K562 (cell line): ENCODE data around the gene IFI6. TPM values are rescaled to one million over a fixed set of nuclear protein-coding genes. Genes with fewer than 3 reads are reported as not detected.

Experiments
- ATAC-seq: fragments of 200-7000 bp; cut with Tn5 transposase; 3 replicates; pipeline ENCODE4 v1.9.1; 2020; ENCODE audit warnings: moderate library complexity
- BruUV-seq: library from RNA; stranded (reverse); fragments of 400-500 nt; replicated peaks from 2 replicates; lab custom pipeline; 2021; lab: Mats Ljungman, UMichigan
- CTCF ChIA-PET: fragments of 300-600 bp; formaldehyde crosslinking; extraction: SDS; loops from one replicate; lab custom pipeline; 2021; ENCODE audit warnings: low intra/inter-chr PET ratio; lab: Yijun Ruan, JAX
- POLR2A ChIA-PET: fragments of 300-600, 350-650 bp; sonication (Branson Sonifier 250); formaldehyde crosslinking; extraction: SDS; loops from one replicate; lab custom pipeline; 2021; ENCODE audit warnings: antibody characterized with exemption, inconsistent platforms; lab: Yijun Ruan, JAX
- DNase-seq, 4 experiments: peaks; one replicate each; pipeline versions ENCODE4 v3.0.0 to v3.0.0-alpha.2; 2011 to 2018; ENCODE audit warnings: low spot score in 3 of 4, mixed read lengths in 3 of 4; ENCODE audit errors: extremely low read depth in 1 of 4
- FAIRE-seq: peaks from 2 replicates; lab custom pipeline; 2011; peaks lifted over from hg19 to GRCh38; lab: Jason Lieb, UNC
- H2AFZ ChIP-seq: 2 replicates; pipeline ENCODE4 v1.6.0; 2011; ENCODE audit warnings: low read depth, low read length, control low read depth, inconsistent platforms
- H3K27ac ChIP-seq: fragments of 200-600 bp; 3 replicates; pipeline ENCODE4 v1.8.0; 2011; ENCODE audit warnings: low read depth, mild to moderate bottlenecking, control low read depth, inconsistent platforms, low read length, moderate library complexity, mixed read lengths; ENCODE audit errors: extremely low read depth
- H3K27me3 ChIP-seq, 2 experiments: fragments of 300-600 bp in 1 of 2; 2 replicates in 1 of 2; 3 replicates in 1 of 2; pipeline versions ENCODE4 v1.6.0 to v1.8.0; 2011; ENCODE audit warnings: inconsistent platforms in 2 of 2, low read length in 2 of 2, mild to moderate bottlenecking in 1 of 2, mixed read lengths in 1 of 2, moderate library complexity in 1 of 2; ENCODE audit not compliant: control insufficient read depth in 2 of 2, insufficient read depth in 2 of 2
- H3K36me3 ChIP-seq: fragments of 300-600 bp; 3 replicates; pipeline ENCODE4 v1.8.0; 2011; ENCODE audit warnings: mild to moderate bottlenecking, low read length, inconsistent platforms; ENCODE audit not compliant: control insufficient read depth, insufficient read depth
- H3K4me1 ChIP-seq, 2 experiments: fragments of 200-600 bp in 1 of 2; replicated peaks in 1 of 2; 2 replicates in 1 of 2; 3 replicates in 1 of 2; pipeline versions ENCODE4 v1.5.1 to v1.8.0; 2011; ENCODE audit warnings: inconsistent platforms in 2 of 2, low read length in 2 of 2, mild to moderate bottlenecking in 1 of 2, mixed read lengths in 1 of 2, moderate library complexity in 1 of 2; ENCODE audit not compliant: control insufficient read depth in 2 of 2, insufficient read depth in 2 of 2
- H3K4me2 ChIP-seq: 2 replicates; pipeline ENCODE4 v1.6.1; 2011; ENCODE audit warnings: low read length, control low read depth, inconsistent platforms, mixed read lengths; ENCODE audit not compliant: insufficient read depth
- H3K4me3 ChIP-seq: fragments of 200-600 bp; sonication (generic), shearing (Covaris generic); 2 replicates; pipeline ENCODE4 v1.5.1; 2016; ENCODE audit warnings: control low read depth, inconsistent platforms
- H3K79me2 ChIP-seq: fragments of 200-600 bp; 3 replicates; pipeline ENCODE4 v1.8.0; 2011; ENCODE audit warnings: low read length, inconsistent platforms; ENCODE audit not compliant: control insufficient read depth, insufficient read depth
- H3K9ac ChIP-seq, 2 experiments: 2 replicates each; pipeline versions ENCODE4 v1.6.0 to v1.6.1; 2011; ENCODE audit warnings: low read depth in 2 of 2, low read length in 2 of 2, control low read depth in 1 of 2, inconsistent platforms in 1 of 2, mild to moderate bottlenecking in 1 of 2, mixed read lengths in 1 of 2; ENCODE audit not compliant: insufficient read depth in 1 of 2
- H3K9me1 ChIP-seq: one replicate; pipeline ENCODE4 v1.6.0; 2011; ENCODE audit warnings: inconsistent platforms, mild to moderate bottlenecking, low read length, moderate library complexity; ENCODE audit not compliant: control insufficient read depth, insufficient read depth
- H3K9me3 ChIP-seq: replicated peaks from 2 replicates; pipeline ENCODE4 v1.5.1; 2011; ENCODE audit warnings: low read depth, low read length, inconsistent platforms; ENCODE audit not compliant: control insufficient read depth, insufficient read depth
- H4K20me1 ChIP-seq: replicated peaks from 2 replicates; pipeline ENCODE4 v1.6.1; 2011; ENCODE audit warnings: low read length, inconsistent platforms, mixed read lengths; ENCODE audit not compliant: control insufficient read depth, insufficient read depth
- BRCA1 ChIP-seq, 2 experiments: fragments of 450-650 bp in 1 of 2; sonication (generic) in 1 of 2; formaldehyde crosslinking in 1 of 2; IDR thresholded peaks; 2 replicates each; pipeline versions ENCODE4 v1.5.0 to v1.6.1; 2017 to 2020; ENCODE audit warnings: mild to moderate bottlenecking in 1 of 2, missing genetic modification reagents in 1 of 2
- DPF2 ChIP-seq: fragments of 450-650 bp; IDR thresholded peaks from 2 replicates; pipeline ENCODE4 v1.6.1; 2016
- EHMT2 ChIP-seq: fragments of 450-650 bp; IDR thresholded peaks from 2 replicates; pipeline ENCODE4 v1.6.1; 2018; ENCODE audit warnings: antibody characterized with exemption
- ETV5 ChIP-seq: sonication (generic); formaldehyde crosslinking; IDR thresholded peaks from 2 replicates; pipeline ENCODE4 v1.4.0; 2020; ENCODE audit warnings: low read depth, mild to moderate bottlenecking, missing genetic modification reagents
- HDAC2 ChIP-seq: fragments of 450-650 bp; IDR thresholded peaks from 2 replicates; pipeline ENCODE4 v1.6.1; 2016; ENCODE audit warnings: mild to moderate bottlenecking
- LCOR ChIP-seq: sonication (generic); formaldehyde crosslinking; IDR thresholded peaks from 2 replicates; pipeline ENCODE4 v1.8.0; 2022; ENCODE audit warnings: mild to moderate bottlenecking, missing genetic modification reagents
- MCM5 ChIP-seq: fragments of 450-650 bp; IDR thresholded peaks from 2 replicates; pipeline ENCODE4 v1.6.1; 2016; ENCODE audit warnings: low read depth
- PHB2 ChIP-seq: fragments of 450-650 bp; IDR thresholded peaks from 2 replicates; pipeline ENCODE4 v1.6.1; 2017; ENCODE audit warnings: low read depth
- POLR2G ChIP-seq: fragments of 200-400 bp; formaldehyde crosslinking; IDR thresholded peaks from 2 replicates; pipeline ENCODE4 v1.6.1; 2017; ENCODE audit warnings: low read depth, mild to moderate bottlenecking, antibody characterized with exemption, low read length, moderate library complexity
- POLR3A ChIP-seq: IDR thresholded peaks from 2 replicates; pipeline ENCODE4 v1.6.1; 2011; ENCODE audit warnings: borderline replicate concordance, mild to moderate bottlenecking, moderate library complexity; ENCODE audit not compliant: insufficient read length, insufficient read depth; ENCODE audit errors: extremely low read depth
- SMARCA5 ChIP-seq: fragments of 450-650 bp; IDR thresholded peaks from 2 replicates; pipeline ENCODE4 v1.6.1; 2016
- SRSF1 ChIP-seq: fragments of 200-400 bp; formaldehyde crosslinking; IDR thresholded peaks from 2 replicates; pipeline ENCODE4 v1.6.1; 2017; ENCODE audit warnings: mild to moderate bottlenecking, low read depth, low read length, moderate library complexity
- ZNF316 ChIP-seq: fragments of 450-650 bp; IDR thresholded peaks from 2 replicates; pipeline ENCODE4 v1.6.1; 2016
- ZNF444 ChIP-seq: fragments of 250-450 bp; sonication (Bioruptor Pico); IDR thresholded peaks from 2 replicates; pipeline ENCODE4 v1.4.0; 2020; ENCODE audit warnings: mild to moderate bottlenecking, moderate library complexity
- ZNF830 ChIP-seq: fragments of 250-450 bp; sonication (Bioruptor Pico); IDR thresholded peaks from 2 replicates; pipeline ENCODE4 v1.5.0; 2021; ENCODE audit warnings: mild to moderate bottlenecking
- WGBS: fragments of 100-300 bp; shearing (Covaris generic); methylation state at CpG from one replicate; pipeline ENCODE4 v1.1.6; 2016; ENCODE audit warnings: low coverage, mixed read lengths; ENCODE audit not compliant: insufficient coverage; ENCODE audit errors: missing lambda C conversion rate; 5-methylcytosine and 5-hydroxymethylcytosine counted together
- in situ Hi-C: fragments of 300-500 bp; cut with MboI; formaldehyde crosslinking; loops from 4 replicates; pipeline ENCODE4 v1.15.0; 2018; ENCODE audit warnings: inconsistent platforms, mixed read lengths
- intact Hi-C: fragments of 100-400 bp; cut with micrococcal nuclease; formaldehyde crosslinking; loops from 2 replicates; pipeline ENCODE4 v1.14.2; 2022
- polyA plus RNA-seq, 8 experiments: library from polyadenylated mRNA; depleted of rRNA in 4 of 8; stranded (reverse) in 5 of 8; unstranded in 3 of 8; fragments of >200 nt; fragmentation: Nextera tagmentation in 2 of 8; fragmentation: Illumina TruSeq in 1 of 8; extraction: Ambion mirVana in 2 of 8; extraction: Trizol in 1 of 8; gene quantifications; 2 replicates each; pipeline versions ENCODE4 v1.2.1 to v1.2.3, GENCODE V29; 2011 to 2014; ENCODE audit warnings: inconsistent platforms in 1 of 8, missing spikeins in 1 of 8
- total RNA-seq, 7 experiments: library from RNA; depleted of rRNA in 6 of 7; stranded (reverse); fragments of >200 nt in 6 of 7; fragmentation: Illumina TruSeq in 2 of 7; extraction: Trizol in 2 of 7; gene quantifications; 2 replicates each; pipeline versions ENCODE4 v1.2.1 to v1.2.3, GENCODE V29; 2011 to 2021; ENCODE audit warnings: low replicate concordance in 1 of 7
- TF ChIP-seq, protein P1 (sequence below): fragments of 450-650 bp; IDR thresholded peaks from 2 replicates; pipeline ENCODE4 v1.6.1; 2016; ENCODE audit warnings: low read depth, mild to moderate bottlenecking, moderate library complexity
- TF ChIP-seq, protein P2 (sequence below): sonication (generic); formaldehyde crosslinking; IDR thresholded peaks from 2 replicates; pipeline ENCODE4 v1.9.0; 2022; ENCODE audit warnings: mild to moderate bottlenecking, missing genetic modification reagents
- TF ChIP-seq, protein P3 (sequence below): sonication (generic); formaldehyde crosslinking; IDR thresholded peaks from 2 replicates; pipeline ENCODE4 v1.8.0; 2022; ENCODE audit warnings: mild to moderate bottlenecking, missing genetic modification reagents
- TF ChIP-seq, protein P4 (sequence below): fragments of 450-650 bp; formaldehyde crosslinking; IDR thresholded peaks from 2 replicates; pipeline ENCODE4 v1.4.0; 2022; ENCODE audit warnings: mild to moderate bottlenecking, moderate library complexity

Gene IFI6
- total and polyA plus RNA-seq, 9 of the 15 experiments (the other 6 are each of a cell fraction or from before 2014, with no cell fraction given), result 0.17 to 4.5 (median 2.2) TPM

DNA sequence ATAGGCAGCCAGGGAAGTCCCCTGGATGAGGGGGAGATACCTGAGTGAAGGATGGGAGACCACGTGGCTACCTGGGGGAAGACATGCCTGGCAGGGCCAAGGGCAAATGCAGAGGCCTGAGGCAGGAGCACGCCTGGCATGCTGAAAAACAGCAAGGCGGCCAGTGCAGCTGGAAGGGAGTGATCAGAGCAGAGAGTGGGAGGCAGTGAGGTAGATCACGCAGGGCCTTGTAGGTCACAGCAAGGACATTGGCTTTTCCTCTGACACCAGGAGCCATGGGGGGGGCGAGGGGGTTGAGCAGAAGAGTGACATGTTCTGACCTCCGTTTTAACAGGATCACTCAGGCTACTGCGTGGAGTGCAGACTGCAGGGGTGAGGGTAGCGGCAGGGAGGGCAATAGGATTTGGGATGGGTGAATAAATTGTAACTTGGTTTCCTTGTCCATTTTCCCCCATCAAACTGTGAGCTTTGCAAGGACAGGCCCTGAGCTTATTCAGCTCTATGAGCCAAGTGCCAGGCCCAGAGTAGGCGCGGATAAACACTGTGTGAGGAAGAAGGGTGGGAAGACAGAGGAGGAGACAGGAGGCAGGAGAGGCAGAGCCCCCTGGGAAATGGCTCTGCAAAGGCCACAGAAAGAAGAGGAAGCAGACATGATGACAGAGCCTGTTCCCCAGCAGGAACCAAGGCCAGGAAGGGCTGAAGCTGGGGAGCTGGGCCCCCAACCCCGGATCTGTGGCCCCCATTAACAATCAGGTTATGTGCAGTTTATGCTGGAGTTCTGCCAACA lies 16.6 kb downstream of the IFI6 start:
- no peaks in the 10 kb centered on the region for H3K27me3 ChIP-seq
- H3K4me3 ChIP-seq, result no peak overlapping the region
- no TSS peak for BruUV-seq
- peak overlapping the region; percentile 51; the same call in 2 of the 3 replicates for H3K27ac ChIP-seq
- H4K20me1 ChIP-seq, result no peaks in the 10 kb centered on the region
- H3K4me2 ChIP-seq, result no peak overlapping the region
- WGBS, result 51% methylated on average over 10 of the region's 11 CpGs
- H3K9me3 ChIP-seq, result no peaks in the 10 kb centered on the region
- FAIRE-seq (no peak), ATAC-seq (no peak), DNase-seq (peak in 2 of 4 experiments; percentile 43 to 54)
- peak overlapping the region in 1 of 2 experiments; percentile 79; a peak in 3 of 4 replicates for H3K9ac ChIP-seq
- ChIA-PET POLR2A (interaction anchor here (1.0 kb wide), 1 partner anchor 32 kb away, joined by 4 read pairs; no protein-coding TSS in a partner anchor), CTCF (no interaction called here)
- no peaks in the 10 kb centered on the region for H3K36me3 ChIP-seq
- H3K9me1 ChIP-seq, result no peaks in the 10 kb centered on the region
- peak overlapping the region; percentile 88 for H2AFZ ChIP-seq
- in situ Hi-C loops (no loop called here), intact Hi-C loops (no loop called here)
- H3K79me2 ChIP-seq, result no peaks in the 10 kb centered on the region
- peaks cover 32 to 36% of the 10 kb centered on the region in 2 experiments for H3K4me1 ChIP-seq
- TF ChIP-seq SMARCA5 (no peak), SRSF1 (no peak), HDAC2 (no peak), EHMT2 (0 out of 2 replicates have a peak, but pooled peaks have one; percentile 24), BRCA1 (IDR thresholded peaks at IDR 0.05) (no peak), BRCA1 (CRISPR knock-in tag; IDR thresholded peaks at IDR 0.05) (0 out of 2 replicates have a peak, but pooled peaks have one; percentile 49), POLR3A (no peak), ZNF316 (no peak), PHB2 (no peak), ETV5 (CRISPR knock-in tag) (no peak), MCM5 (no peak), ZNF830 (CRISPR knock-in tag) (no peak), LCOR (CRISPR knock-in tag) (no peak), DPF2 (peak; percentile 45; the same call in 1 of the 2 replicates), ZNF444 (CRISPR knock-in tag) (no peak), POLR2G (no peak)
- TF ChIP-seq, protein P1, sequence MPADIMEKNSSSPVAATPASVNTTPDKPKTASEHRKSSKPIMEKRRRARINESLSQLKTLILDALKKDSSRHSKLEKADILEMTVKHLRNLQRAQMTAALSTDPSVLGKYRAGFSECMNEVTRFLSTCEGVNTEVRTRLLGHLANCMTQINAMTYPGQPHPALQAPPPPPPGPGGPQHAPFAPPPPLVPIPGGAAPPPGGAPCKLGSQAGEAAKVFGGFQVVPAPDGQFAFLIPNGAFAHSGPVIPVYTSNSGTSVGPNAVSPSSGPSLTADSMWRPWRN, result no peak
- TF ChIP-seq, protein P2, sequence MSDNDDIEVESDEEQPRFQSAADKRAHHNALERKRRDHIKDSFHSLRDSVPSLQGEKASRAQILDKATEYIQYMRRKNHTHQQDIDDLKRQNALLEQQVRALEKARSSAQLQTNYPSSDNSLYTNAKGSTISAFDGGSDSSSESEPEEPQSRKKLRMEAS (CRISPR knock-in tag), result peak; percentile 62; the same call in 1 of the 2 replicates
- TF ChIP-seq, protein P3, sequence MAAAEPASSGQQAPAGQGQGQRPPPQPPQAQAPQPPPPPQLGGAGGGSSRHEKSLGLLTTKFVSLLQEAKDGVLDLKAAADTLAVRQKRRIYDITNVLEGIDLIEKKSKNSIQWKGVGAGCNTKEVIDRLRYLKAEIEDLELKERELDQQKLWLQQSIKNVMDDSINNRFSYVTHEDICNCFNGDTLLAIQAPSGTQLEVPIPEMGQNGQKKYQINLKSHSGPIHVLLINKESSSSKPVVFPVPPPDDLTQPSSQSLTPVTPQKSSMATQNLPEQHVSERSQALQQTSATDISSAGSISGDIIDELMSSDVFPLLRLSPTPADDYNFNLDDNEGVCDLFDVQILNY (CRISPR knock-in tag), result no peak
- TF ChIP-seq, protein P4, sequence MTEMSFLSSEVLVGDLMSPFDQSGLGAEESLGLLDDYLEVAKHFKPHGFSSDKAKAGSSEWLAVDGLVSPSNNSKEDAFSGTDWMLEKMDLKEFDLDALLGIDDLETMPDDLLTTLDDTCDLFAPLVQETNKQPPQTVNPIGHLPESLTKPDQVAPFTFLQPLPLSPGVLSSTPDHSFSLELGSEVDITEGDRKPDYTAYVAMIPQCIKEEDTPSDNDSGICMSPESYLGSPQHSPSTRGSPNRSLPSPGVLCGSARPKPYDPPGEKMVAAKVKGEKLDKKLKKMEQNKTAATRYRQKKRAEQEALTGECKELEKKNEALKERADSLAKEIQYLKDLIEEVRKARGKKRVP (CRISPR knock-in tag), result no peak
